Muscle of back (tissue), 11 donors: ENCODE measurements around the gene SLC2A13. TPM values are rescaled to one million over a fixed set of nuclear protein-coding genes. Genes with fewer than 3 reads are reported as not detected.
"Not testable (repeated sequence)": the region's sequence is repeated elsewhere in the genome, so short reads cannot be mapped to it uniquely, and the experiment has no call there.

Source experiments
- DNase-seq, 3 donors: peaks; one replicate each; pipeline versions ENCODE4 v3.0.0 to v3.0.0-alpha.2; 2013
- polyA plus RNA-seq, 10 donors: library from polyadenylated mRNA; unstranded; fragments of 120-200 nt; gene quantifications; one replicate each; pipeline ENCODE4 v1.2.1, GENCODE V29; 2013; ENCODE audit not compliant: insufficient read length in 10 of 10

The SLC2A13 gene
- polyA plus RNA-seq, 10 donors = 3.8 to 7.0 (median 4.4) TPM

DNA sequence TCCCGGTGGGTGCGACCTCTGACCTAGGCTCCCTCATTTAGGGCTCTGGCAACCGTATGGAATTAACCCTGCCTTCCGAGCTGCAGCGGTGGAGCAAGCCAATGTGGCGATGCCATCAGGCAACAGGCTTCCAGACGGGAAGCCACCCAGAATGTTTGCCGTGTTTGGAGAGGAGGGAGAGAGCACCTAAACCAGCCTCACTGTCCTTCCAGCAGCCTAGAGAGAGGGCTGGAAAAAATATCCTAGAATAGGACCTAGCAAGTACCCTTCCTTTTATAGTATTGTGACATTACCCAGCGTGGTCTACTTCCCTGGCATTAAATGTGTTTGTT is 287 bp upstream of the SLC2A13 start:
- DNase-seq = no peak

DNA sequence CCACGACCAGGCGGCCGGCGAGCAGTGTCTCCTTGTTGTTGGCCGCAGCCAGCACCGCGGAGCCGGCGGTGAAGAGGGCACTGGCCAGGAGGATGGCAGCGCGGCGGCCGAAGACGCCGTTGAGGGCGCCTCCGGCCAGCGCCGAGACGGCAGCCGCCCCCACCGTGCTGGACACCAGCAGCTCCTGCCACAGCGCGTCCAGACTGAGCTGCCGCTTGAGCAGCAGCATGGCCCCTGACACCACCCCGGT is 691 bp downstream of the SLC2A13 start:
- DNase-seq = peak in 1 of 3 donors; percentile 49

- peak in 1 of 3 donors; percentile 4 for DNase-seq
Measured at GRCh38 chr12:40104461-40105264, 1.2 kb downstream of the SLC2A13 start.

DNA sequence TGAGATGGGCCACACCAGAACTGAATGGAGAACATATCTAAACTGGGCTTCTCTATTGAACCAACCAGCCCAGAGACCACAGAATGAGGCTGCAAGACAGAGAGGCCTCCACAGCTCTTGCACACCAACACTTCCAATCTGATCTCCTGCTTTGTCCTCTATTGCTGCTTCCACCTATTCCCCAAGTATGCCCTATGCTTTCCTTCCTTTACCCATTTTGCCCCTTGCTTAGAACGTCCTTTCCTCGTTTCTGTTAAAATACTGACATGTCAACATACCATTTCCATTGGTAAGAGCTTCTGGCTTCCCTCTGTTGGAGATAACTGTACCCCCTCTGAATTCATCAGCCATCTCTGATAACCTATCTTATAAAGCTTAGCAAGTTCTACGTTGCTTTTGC is 2.8 kb downstream of the SLC2A13 start:
- no peak for DNase-seq

DNA sequence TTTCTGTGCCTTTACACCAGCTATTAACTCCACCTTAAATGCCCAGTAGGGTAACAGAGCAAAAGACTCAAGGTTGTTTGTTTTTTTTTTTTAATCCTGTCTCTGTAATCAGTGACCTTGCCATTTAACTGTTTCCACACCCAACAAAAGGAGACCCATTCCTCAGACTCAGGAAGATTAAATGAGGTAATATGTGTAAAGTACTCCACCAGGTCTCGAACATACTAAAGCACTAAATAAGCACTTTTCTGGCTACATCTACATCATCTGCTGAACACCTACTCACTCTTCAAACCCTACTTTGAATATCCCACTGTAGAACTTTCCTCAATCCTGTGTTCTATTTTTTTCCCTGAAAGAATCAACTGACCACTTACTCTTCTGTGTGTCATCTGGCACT is 4.1 kb downstream of the SLC2A13 start:
- DNase-seq = no peak

GRCh38 chr12:40099423-40099853 is 6.4 kb downstream of the SLC2A13 start:
- no peak for DNase-seq

- DNase-seq = no peak
Measured at GRCh38 chr12:40098406-40099145, 7.3 kb downstream of the SLC2A13 start.

DNA sequence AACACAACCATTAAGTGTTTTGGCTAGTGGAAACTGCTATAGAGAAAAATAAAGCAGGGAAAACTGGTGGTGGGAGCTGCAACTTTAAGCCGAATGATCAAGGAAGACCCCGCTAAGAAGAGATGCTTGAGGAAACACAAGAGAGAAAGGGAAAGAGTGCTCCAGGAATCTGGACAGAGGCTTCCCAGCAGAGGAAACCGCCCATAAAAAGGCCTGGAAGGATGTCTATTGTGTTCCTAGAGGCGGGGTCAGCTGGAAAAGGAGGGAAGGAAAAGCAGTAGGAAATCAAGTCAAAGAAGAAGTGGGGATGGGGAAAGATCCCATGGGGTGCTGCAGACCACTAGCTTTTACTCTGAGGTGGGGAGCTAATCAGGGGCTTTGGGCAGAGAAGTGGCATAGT is 12.4 kb downstream of the SLC2A13 start:
- no peak for DNase-seq

- DNase-seq = no peak
Measured at GRCh38 chr12:40086471-40086870, 19.4 kb downstream of the SLC2A13 start.

- peak in 1 of 3 donors; percentile 8 for DNase-seq
Measured at GRCh38 chr12:40078266-40078665, 27.6 kb downstream of the SLC2A13 start.

DNA sequence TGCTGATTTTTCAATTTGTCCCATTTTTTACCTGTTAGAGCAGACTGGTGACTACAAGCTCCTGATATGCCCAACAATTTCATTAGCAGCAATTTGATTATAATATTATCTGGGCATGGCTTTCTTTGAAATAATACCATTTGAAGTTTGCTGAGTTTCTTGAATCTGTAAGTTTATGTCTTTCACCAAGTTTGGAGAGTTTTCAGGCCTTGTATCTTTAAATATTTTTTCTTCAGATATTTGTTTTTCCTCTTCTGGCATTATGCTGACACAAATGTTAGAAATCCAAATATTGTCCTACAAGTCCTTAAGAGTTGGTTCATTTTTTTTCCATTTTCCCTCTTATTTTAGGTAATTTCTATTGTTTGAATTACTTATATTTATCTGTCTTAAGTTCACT is 30.4 kb downstream of the SLC2A13 start:
- no peak for DNase-seq

GRCh38 chr12:40068416-40068815 is 37.5 kb downstream of the SLC2A13 start:
- no peak for DNase-seq

DNA sequence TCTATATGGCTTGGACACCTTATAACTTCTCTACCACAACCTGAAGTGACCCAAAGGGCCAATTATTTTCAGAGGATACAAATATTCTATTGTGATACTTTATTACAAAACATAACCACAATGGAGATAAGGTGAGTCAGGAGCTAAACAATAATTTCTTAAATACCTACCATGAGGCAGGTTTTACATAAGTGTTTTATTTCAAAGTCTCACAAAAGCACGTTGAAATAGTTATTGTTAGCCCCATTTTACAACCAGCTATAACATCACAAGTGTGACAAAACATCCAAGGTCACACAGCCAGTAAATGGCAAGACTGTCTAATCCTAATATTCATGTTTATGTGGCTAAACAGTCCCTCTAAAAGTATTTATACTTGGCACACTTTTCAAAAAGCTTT is 40.2 kb downstream of the SLC2A13 start:
- DNase-seq = no peak

DNA sequence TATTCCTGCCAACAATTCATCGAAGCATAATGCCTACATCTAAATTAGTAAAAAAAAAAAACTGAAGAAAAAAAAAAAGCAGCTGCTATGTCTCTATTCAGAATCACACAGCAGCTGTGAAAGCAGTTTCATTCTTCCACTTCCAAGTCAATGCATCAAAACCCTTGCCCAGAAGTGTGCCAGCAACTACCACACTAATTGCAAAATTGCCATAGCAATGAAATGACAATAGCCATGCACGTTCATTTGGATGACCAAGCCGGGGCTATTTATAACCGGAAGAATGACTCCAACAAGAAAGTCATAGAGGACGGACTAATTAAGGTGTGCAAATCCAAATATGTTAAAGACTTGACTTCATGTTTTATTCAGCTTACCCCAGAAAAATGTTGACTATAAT is 42.5 kb downstream of the SLC2A13 start:
- peak; percentile 11 to 36 (median 14) for DNase-seq

DNA sequence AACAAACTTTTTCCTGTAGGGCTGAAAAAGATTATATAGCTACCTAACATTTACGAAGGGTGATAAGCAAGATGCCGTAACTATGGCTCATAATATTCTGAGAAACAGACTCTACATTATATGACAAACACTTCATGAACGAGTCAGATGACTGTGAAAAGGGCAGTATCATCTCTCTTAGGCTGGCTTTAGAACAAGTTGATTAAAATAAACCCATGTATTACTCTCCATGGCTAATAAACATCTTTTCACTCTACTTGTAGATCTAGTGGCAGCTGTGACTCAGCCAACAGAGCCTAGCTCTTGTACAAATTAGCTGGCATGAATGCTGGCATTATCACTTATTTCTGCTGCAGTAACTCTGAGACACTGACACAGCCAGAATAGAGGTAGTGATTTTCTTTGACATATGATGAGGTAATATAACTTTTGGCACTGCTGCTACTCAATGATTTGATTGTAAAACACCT is 47.1 kb downstream of the SLC2A13 start:
- DNase-seq = no peak

DNA sequence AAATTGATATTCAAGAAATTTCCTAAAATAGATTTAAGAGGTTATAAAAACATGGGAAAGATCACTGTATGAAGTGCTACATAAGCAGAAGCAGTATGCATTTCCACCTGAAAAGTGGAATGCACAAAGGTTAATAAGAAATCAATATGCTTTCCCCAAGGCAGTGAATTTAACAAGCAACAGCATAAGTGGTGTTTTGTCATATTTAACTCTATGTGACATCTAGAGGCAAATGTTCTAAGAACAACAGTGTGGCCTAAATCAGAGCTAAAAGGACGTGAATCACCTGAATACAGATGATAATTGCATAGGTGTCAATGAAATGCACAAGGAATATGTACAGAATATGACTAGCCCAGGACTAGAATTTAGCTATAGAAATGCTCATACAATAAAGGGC is 49.5 kb downstream of the SLC2A13 start:
- DNase-seq = no peak

DNA sequence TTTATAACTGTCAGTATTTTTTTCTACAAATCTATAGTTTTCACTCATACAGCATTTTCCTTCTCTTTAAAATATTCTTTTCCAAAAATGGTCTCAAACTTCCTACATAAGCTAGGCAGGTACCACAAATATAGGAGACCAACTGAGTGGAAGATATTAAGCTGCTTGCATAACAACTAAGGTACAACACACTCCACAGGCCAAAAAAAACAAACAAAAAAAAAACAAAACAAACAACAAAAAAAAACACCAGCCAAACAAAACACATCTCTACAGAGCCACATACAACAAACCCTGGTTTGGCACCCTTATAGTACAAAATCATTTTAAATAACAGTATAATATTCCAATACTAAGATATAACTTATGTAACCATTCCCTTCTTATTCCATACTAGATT is 50.1 kb downstream of the SLC2A13 start:
- DNase-seq = no peak

DNA sequence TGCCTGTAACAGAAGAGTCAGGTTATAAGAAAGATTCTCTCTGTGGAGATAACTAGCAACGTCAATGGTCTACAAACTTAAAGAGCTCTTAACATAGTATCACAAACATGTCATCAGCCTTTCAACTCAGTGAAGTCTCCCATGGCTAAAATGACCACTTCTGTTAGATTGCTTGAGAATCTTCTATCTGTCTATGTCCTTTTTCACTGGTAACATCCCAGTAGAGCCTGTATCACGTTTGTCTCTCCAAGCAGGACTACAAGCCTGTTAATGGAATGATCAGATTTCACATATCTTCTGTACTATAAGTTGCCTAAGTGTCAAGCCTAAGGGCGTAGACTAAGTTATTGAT is 50.7 kb downstream of the SLC2A13 start:
- no peak for DNase-seq

- no peak for DNase-seq
Measured at GRCh38 chr12:40054555-40055227, 51.2 kb downstream of the SLC2A13 start.

DNA sequence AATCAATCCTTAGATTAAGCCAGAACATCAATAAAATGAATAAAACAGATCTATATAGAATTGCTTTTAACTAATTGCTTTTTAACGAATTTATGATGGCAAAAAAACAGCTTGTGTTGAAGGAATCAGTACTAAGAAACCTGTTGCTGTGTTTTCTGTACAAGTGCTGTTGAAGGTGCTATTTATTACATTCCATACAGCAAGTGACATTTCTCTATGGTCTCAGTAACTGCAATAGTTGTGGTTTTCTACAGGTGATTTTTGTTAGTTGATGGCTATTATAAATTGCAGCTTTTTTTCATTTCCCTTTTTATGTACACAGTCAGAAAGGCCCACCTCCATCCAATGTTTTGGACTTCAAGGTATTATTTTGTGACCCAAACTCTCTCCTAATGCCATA is 56.6 kb downstream of the SLC2A13 start:
- DNase-seq = no peak

DNA sequence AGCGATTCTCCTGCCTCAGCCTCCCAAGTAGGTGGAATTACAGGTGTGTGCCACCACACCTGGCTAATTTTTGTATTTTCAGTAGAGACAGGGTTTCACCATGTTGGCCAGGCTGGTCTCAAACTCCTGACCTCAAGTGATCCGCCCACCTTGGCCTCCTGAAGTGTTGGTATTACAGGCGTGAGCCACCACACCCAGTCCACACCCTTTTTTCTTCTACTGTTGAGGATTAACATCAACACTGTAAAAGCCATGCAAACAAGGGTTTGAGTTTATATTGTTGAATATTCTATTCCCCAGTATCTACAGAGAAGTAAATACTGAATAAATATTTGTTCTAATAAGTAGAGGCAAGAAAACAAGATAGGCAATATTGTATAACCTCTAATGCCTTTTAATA is 58.9 kb downstream of the SLC2A13 start:
- DNase-seq = not testable (repeated sequence)

DNA sequence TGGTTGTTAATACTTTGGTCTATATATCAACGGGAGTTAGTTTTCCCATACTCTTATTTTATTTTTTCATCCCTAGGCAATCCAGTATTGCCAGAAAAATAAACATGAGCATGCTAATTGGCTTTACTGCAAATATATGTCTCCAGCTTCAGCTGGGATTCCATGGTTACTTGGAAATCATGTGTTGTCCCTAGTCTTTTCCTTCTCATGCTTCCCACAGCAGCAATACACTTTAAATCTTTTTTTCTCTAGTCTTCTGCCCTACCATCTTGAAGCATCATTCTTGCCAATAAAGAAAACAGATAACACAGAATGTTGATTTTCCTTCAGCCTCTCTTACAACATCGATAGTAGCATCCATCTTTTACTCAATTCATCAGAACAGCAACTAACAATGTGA is 60.2 kb downstream of the SLC2A13 start:
- peak in 1 of 3 donors; percentile 28 for DNase-seq

GRCh38 chr12:40044396-40044795 is 61.5 kb downstream of the SLC2A13 start:
- no peak for DNase-seq
